OCI-LY1 (cell line): Measurements from ENCODE around the gene ERO1A.

ENCODE experiments used
- H2AFZ ChIP-seq: fragments of 200-600 bp; sonication (generic), shearing (Covaris generic); 2 replicates; pipeline ENCODE4 v1.6.0; 2014; ENCODE audit warnings: antibody characterized with exemption, mild to moderate bottlenecking, low read length
- H3F3A ChIP-seq: fragments of 200-600 bp; sonication (generic), shearing (Covaris generic); 2 replicates; pipeline ENCODE4 v1.6.0; 2014; ENCODE audit warnings: mild to moderate bottlenecking, antibody characterized with exemption, low read length, moderate library complexity; ENCODE audit not compliant: insufficient read depth
- H3K27ac ChIP-seq: fragments of 200-600 bp; sonication (generic); 2 replicates; pipeline ENCODE4 v1.5.1; 2014; ENCODE audit warnings: low read length, mixed run types, mild to moderate bottlenecking, low read depth; ENCODE audit not compliant: poor library complexity, severe bottlenecking
- H3K27me3 ChIP-seq: fragments of 200-600 bp; sonication (generic); 2 replicates; pipeline ENCODE4 v1.6.0; 2014; ENCODE audit warnings: antibody characterized with exemption, mild to moderate bottlenecking, low read length, moderate library complexity; ENCODE audit not compliant: insufficient read depth
- H3K36me3 ChIP-seq: fragments of 200-600 bp; sonication (generic); 2 replicates; pipeline ENCODE4 v1.6.1; 2014; ENCODE audit warnings: mild to moderate bottlenecking, antibody characterized with exemption, low read length, moderate library complexity, mixed read lengths; ENCODE audit not compliant: insufficient read depth
- H3K4me1 ChIP-seq: fragments of 200-600 bp; sonication (generic); 2 replicates; pipeline ENCODE4 v1.5.1; 2014; ENCODE audit warnings: mild to moderate bottlenecking, low read length, moderate library complexity; ENCODE audit not compliant: insufficient read depth, severe bottlenecking
- H3K4me2 ChIP-seq: fragments of 200-600 bp; sonication (generic), shearing (Covaris generic); 2 replicates; pipeline ENCODE4 v1.6.1; 2014; ENCODE audit warnings: low read length
- H3K4me3 ChIP-seq: fragments of 200-600 bp; sonication (generic); 2 replicates; pipeline ENCODE4 v1.5.1; 2014; ENCODE audit warnings: low read length, low read depth, mild to moderate bottlenecking, mixed read lengths; ENCODE audit not compliant: poor library complexity, severe bottlenecking
- H3K79me2 ChIP-seq: fragments of 200-600 bp; shearing (Covaris generic); 2 replicates; pipeline ENCODE4 v1.6.1; 2016; ENCODE audit warnings: mixed run types, low read length, mixed read lengths; ENCODE audit not compliant: insufficient read depth
- H3K9ac ChIP-seq: fragments of 200-600 bp; sonication (generic), shearing (Covaris generic); 2 replicates; pipeline ENCODE4 v1.6.1; 2014; ENCODE audit warnings: mild to moderate bottlenecking, low read length, mixed read lengths
- H3K9me2 ChIP-seq: fragments of 200-600 bp; sonication (generic), shearing (Covaris generic); 2 replicates; pipeline ENCODE4 v1.6.1; 2014; ENCODE audit warnings: low read depth, mild to moderate bottlenecking, low read length, mixed read lengths
- H3K9me3 ChIP-seq: fragments of 200-600 bp; shearing (Covaris generic); 2 replicates; pipeline ENCODE4 v1.6.1; 2014; ENCODE audit warnings: low read length, mixed read lengths
- H4K20me1 ChIP-seq: fragments of 200-600 bp; sonication (generic), shearing (Covaris generic); 2 replicates; pipeline ENCODE4 v1.6.0; 2016; ENCODE audit warnings: mild to moderate bottlenecking, low read length; ENCODE audit not compliant: insufficient read depth
- CTCF ChIP-seq: fragments of 200-600 bp; sonication (generic), shearing (Covaris generic); IDR thresholded peaks from 2 replicates; pipeline ENCODE4 v1.5.1; 2017; ENCODE audit warnings: mild to moderate bottlenecking, antibody characterized with exemption, low read length, moderate library complexity, mixed read lengths
- EZH2 ChIP-seq: fragments of 200-600 bp; sonication (generic), shearing (Covaris generic); IDR thresholded peaks from 2 replicates; pipeline ENCODE4 v1.8.0; 2017; ENCODE audit warnings: borderline replicate concordance, mixed run types, mild to moderate bottlenecking, antibody characterized with exemption, low read length, moderate library complexity, mixed read lengths

The ERO1A gene

GRCh38 chr14:52660325-52660724, 35.0 kb downstream of the ERO1A start:
- no peak for TF ChIP-seq EZH2
- TF ChIP-seq CTCF = no peak
- H3K27me3 ChIP-seq = no peaks in the 10 kb centered on the region

GRCh38 chr14:52656905-52657304, 38.5 kb downstream of the ERO1A start:
- H4K20me1 ChIP-seq = no peaks in the 10 kb centered on the region
- H3K27ac ChIP-seq = no peak overlapping the region
- no peaks in the 10 kb centered on the region for H3F3A ChIP-seq
- H3K9ac ChIP-seq = no peak overlapping the region
- no peaks in the 10 kb centered on the region for H3K9me2 ChIP-seq
- TF ChIP-seq CTCF = no peak
- TF ChIP-seq EZH2 = no peak
- H3K4me3 ChIP-seq = no peak overlapping the region
- H2AFZ ChIP-seq = no peak overlapping the region
- no peak overlapping the region for H3K4me2 ChIP-seq
- peaks cover 67% of the 10 kb centered on the region for H3K36me3 ChIP-seq
- no peaks in the 10 kb centered on the region for H3K27me3 ChIP-seq
- no peaks in the 10 kb centered on the region for H3K79me2 ChIP-seq
- no peaks in the 10 kb centered on the region for H3K4me1 ChIP-seq
- H3K9me3 ChIP-seq = no peaks in the 10 kb centered on the region

More at GRCh38 chr14:52660325-52660724, 35.0 kb downstream of the ERO1A start:
- H3K79me2 ChIP-seq = no peaks in the 10 kb centered on the region
- no peak overlapping the region for H3K4me3 ChIP-seq
- H3K27ac ChIP-seq = no peak overlapping the region
- H3K36me3 ChIP-seq = peaks cover 51% of the 10 kb centered on the region
- no peak overlapping the region for H2AFZ ChIP-seq
- no peak overlapping the region for H3K4me2 ChIP-seq
- no peaks in the 10 kb centered on the region for H3K4me1 ChIP-seq
- no peaks in the 10 kb centered on the region for H3F3A ChIP-seq
- no peak overlapping the region for H3K9ac ChIP-seq
- H3K9me2 ChIP-seq = no peaks in the 10 kb centered on the region
- H4K20me1 ChIP-seq = no peaks in the 10 kb centered on the region
- H3K9me3 ChIP-seq = no peaks in the 10 kb centered on the region

- Histone ChIP-seq H3K9ac (no peak overlapping the region), H3K79me2 (no peaks in the 10 kb centered on the region), H3K4me2 (no peak overlapping the region), H3K9me3 (no peaks in the 10 kb centered on the region), H3K27me3 (no peaks in the 10 kb centered on the region), H3K9me2 (no peaks in the 10 kb centered on the region), H3K4me3 (no peak overlapping the region), H4K20me1 (no peaks in the 10 kb centered on the region), H3K36me3 (peaks cover 74% of the 10 kb centered on the region), H3K4me1 (no peaks in the 10 kb centered on the region), H3K27ac (no peak overlapping the region), H2AFZ (no peak overlapping the region), H3F3A (no peaks in the 10 kb centered on the region)
- no peak for TF ChIP-seq EZH2
- no peak for TF ChIP-seq CTCF
Measured at GRCh38 chr14:52650774-52651173, 44.6 kb downstream of the ERO1A start.
